CD4-positive, alpha-beta T cell treated with Interferon gamma for 1 hour (primary cell): Measurements from ENCODE around the gene TMOD3.
"Not testable (repeated sequence)": the region's sequence is repeated elsewhere in the genome, so short reads cannot be mapped to it uniquely, and the experiment has no call there.

Experiments used
- DNase-seq: peaks from one replicate; pipeline ENCODE4 v3.0.0-alpha.2; 2020

TMOD3 gene

DNA sequence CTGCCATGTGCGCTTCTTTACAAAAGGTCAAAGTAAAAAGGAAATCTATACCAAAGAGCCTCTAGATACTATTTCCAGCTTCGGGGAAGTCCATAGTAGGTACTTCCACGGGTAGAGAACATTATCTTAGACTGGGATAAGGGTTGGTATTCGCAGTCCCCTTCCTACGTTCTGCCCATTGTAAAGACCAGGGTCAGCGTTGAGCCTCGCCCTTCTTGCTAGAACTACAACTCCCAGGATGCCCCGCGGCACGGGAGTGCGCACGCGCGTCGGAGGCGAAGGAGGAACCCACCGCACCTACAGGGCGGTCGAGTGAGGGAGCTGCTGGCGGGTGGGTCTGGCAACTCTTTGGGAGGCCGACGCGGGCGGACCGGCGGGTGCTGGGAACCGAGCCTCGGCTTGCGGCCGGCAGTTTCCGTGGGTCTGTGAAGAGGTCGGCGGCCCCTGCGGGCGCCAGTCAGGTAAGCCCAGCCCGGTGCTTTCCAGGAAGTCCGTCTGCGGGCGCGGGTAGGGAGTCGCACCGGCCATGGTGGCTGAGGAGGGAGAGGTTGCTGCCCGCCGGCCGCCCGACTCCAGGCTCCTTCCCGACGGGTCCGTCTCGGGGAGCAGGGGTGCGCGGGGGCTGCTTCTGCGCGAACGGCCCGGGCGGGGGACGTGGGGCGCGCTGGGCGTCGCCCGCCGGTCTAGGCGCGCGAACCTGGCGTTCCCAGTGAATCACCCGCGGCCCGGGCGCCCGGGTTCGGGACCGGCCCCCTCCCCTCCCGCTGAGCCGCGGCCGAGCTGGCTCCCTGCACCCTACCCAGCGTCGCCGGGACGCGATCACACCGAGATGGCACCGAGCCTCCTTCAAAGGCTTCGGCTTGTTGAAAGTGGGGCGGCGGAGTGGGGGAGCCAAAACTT, at the start of gene TMOD3:
Gene TMOD3 (plus strand): TSS at position 278 of the 900 bp plus-strand sequence. CDS start 33,232 bp downstream, outside the sequence.
- DNase-seq: peak; percentile 89

DNA sequence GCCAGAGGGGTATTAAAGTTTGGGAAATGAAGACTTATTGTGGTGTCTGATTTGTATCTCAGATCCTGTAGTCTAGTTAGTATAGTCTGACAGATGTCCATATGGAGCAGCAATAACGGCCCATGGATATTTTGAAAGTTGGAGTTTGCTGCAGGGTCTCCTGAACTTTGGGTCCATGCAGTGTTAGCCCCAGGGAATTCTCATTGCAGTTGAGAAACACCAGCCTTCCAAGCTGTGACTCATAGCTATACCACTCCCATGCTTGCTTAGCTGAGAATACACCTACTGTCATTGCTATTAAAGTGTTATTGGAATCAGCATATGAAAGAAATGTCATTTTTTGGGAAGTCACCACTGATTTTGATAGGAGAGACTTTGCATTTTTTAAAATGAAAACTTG, 48.8 kb upstream of the TMOD3 start:
- no peak for DNase-seq

DNA sequence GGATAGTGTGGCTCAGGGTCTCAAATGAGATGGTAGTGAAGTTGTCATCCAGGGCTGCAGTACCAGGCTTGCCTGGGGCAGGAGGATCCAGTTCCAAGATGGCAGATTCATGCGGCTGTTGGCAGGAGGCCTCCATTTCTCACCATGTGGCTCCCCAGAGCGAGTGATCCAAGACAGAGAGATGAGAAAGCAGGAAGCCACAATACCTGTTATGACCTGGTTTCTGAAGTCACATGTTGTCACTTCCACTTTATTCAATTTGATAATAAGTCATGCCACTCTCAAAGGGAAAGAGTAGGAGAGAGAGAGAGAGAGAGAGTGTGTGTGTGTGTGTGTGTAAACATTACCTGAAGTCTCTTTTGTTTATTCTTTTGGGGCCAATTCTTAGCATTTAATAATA, 47.9 kb upstream of the TMOD3 start:
- DNase-seq: no peak

DNA sequence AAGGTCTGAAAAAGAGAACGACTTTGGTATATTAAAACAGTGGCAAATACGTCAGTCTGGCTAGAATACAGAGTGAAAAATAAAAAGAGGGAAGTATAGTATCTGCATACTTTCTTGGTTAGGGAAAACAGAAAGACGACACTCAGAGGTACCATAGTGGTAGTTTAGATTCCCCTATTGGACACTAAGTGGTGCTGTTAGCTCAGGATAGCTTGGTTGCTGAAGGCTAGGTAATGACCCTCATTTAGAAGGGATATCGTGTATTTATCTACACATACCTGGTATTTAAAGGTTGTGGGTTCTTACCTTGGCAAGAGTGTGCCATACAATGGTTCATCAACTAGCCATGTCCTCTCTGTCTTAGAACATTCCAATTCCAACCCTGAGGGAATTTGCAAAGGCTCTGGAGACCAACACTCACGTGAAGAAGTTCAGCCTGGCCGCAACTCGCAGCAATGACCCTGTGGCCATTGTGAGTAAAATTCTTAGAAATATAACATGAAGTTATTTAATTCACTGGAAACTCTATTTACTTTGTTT, 47.0 kb upstream of the TMOD3 start:
- DNase-seq: no peak

DNA sequence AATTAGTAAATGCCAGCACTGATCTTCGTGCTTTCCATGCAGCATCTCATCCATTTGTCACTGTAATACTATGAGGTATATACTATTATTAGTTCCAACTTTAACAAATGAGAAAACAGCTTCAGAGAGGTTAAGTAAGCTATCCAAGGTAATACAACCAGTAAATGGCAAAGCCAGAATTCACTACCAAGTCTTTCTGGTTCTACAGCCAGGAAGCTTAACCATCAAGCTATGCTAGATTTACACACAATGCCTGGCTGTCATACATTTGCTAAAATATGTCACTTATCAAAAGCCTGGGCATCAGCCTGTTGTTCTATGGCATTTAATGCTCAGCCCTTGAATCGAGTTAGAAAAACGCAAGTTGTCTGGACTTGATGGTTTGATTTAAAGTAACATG, 45.5 kb upstream of the TMOD3 start:
- no peak for DNase-seq

DNA sequence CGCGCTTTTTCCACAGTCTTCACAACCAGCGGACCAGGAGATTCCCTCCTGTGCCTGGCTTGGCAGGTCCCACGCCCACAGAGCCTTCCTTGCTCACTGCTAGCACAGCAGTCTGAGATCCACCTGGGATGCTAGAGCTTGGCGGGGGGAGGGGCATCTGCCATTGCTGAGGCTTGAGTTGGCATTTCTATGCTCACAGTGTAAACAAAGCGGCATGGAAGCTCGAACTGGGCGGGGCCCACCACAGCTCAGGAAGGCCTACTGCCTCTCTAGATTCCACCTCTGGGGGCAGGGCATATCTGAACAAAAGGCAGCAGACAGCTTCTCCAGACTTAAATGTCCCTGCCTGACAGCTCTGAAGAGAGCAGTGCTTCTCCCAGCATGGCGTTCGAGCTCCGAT, 42.3 kb upstream of the TMOD3 start:
- DNase-seq: not testable (repeated sequence)

DNA sequence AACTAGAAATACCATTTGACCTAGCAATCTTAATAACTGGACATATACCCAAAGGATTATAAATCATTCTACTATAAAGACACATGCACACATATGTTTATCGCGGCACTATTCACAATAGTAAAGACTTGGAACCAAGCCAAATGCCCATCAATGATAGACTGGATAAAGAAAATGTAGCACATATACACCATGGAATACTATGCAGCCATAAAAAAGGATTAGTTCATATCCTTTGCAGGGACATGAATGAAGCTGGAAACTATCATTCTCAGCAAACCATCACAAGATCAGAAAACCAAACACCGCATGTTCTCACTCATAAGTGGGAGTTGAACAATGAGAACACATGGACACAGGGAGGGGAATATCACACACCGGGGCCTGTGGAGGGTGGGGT, 37.0 kb upstream of the TMOD3 start:
- DNase-seq: not testable (repeated sequence)

DNA sequence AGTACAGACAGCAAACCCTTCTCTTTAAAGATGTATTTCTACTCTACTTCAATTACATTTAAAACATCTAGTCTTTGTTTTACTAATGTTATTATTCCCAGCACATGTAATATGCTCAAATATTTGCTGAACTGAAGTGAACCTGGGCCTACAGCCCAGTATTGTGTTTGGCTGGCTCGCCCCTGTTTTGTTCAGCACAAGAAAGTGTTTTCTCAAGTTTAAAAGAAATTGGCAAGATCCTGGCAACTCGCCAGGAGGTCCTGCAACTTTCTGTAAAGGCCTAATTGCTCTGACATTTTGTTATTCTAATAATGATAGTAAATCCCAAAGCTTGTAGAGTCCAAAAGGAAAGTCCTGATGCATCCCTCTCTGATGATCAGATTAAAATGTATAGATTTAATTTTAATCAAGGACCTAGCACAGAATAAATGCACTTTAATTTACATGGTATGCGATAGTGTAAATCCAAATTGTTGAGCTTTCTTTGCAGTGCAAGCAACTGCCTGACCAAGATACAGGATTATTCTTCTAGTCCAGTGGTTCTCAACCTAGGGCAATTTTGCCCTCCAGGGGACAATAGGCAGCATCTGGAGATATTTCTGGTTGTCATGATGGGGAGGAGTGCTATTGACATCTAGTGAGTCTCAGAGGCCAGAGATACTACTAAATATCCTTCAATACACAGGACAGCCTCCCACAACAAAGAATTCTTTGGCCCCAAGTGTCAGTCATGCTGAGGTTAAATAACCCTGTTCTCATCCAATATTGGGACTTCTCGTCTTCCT, 35.7 kb upstream of the TMOD3 start:
- DNase-seq: no peak

DNA sequence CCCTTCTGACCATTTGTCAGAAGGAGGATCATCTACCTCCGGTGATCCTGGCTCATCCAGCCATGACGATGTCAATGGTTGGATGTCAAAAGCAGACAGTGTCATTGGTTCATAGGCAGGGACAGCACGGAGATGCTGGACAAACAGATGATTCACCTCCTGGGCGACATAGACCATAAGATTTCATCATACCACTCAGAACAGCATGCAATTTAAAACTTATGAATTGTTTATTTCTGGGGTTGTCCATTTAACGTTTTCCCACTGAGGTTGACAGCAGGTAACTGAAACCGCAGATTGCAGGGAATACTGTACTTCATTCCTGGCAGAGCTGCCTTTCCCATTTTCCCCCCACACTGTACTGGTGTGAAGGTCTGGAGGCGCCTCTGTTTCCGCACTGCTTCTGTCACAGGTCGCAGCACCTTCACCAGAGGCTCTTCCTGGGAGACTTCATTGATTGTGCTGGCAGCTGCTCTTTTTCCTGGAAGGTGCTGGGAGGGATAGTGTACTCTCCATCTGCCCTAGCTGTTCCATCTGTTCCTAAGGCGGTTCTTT, 32.5 kb upstream of the TMOD3 start:
- no peak for DNase-seq

DNA sequence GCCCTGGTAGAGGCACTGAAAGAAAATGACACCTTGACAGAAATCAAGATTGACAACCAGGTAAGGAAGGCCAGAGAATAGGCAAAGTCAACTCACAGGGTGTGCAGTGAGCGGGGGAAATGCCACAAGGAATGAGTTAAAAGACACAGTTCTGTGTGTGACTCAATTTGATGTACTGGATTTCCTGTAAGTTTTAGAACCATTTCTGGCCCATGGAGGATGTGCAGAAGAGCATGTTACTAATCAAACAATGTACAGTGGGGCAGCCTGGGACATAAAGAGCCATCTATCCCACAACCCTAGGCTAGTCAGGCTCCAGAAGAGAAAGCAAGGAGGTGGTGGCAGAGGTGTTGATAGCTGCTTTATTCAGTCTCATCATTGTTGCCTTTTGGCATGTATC, 31.2 kb upstream of the TMOD3 start:
- DNase-seq: no peak

DNA sequence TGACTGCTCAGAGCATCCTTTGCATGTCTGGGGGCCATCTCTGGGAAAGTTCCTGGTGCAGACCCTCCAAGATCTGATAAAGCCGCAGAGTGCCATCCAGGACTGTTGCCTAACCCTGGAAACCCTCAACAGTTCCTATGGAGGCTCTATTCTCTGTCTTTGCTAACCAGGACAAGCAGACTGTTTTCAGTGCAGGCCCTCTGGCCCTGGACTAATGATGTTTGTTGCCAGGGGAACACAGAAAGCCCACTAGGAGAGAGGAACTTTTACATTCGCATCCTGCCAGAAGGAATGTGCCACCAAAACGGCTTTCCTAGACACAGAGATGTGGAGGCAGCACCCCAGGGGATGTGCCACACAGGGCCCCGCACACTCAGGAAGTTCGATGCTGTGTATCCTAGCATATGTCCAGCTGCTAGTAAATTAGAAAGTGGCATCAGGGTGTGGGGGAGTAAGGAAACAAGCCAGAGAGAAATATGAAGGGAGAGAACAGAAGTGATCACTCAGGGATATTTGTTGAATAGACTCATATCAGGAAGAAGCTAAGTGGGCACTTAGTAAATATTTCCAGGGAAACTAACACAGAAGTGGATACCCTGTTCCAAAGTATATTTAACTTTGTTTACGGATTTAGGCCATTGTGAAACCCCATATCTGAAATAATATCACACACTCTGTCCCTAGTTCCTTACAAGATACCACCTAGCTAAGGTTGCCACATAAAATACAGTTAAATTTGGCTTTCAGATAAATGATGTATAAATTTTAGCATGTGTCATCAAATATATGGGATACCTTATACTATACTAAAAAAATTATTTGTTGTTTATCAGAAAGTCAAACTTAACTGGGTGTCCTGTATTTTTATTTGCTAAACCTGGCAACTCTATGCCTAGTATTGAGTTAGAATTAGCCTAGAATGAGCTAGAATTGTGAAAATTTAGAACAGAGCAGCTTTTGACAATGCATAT, 29.9 kb upstream of the TMOD3 start:
- no peak for DNase-seq

DNA sequence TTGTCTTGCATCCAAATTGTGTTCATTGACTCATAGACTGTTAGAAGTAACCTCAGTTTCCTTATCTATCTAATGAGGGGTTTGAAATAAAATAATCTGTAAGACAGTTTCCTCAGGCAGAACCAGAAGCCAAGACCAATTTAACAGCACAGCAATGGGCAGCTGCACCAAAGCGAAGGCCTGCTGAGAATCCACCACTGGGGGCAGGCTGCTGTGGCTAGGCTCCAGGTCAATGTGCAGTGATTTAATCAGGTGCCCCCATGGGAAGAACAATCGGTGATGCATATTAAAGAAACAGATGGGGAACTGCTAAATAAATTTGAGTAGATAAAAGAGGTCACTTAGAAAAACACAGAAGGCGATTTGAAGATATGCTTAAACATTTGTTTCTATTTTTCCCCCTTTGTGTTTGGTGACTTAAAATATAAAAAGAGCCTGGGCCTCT, 28.0 kb upstream of the TMOD3 start:
- DNase-seq: peak; percentile 2

DNA sequence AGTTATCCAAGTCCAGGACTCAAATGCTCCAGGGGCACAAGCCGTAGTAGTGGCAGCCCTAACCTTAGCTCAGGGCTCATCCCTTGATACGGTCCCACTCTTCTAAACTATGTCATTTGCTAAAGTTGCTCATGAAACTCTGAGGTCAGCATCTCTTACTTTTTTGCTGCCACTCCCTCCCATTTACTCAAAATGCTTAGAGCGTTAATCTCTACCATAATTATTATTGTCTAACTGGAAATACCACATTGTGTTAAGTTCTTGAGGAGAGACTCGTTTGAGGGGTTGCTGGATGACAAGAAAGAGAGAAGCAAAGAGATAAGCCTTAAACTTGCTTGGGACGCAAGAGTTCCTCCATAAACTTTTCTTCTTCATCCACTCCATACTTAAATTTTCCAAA, 26.9 kb upstream of the TMOD3 start:
- DNase-seq: no peak

DNA sequence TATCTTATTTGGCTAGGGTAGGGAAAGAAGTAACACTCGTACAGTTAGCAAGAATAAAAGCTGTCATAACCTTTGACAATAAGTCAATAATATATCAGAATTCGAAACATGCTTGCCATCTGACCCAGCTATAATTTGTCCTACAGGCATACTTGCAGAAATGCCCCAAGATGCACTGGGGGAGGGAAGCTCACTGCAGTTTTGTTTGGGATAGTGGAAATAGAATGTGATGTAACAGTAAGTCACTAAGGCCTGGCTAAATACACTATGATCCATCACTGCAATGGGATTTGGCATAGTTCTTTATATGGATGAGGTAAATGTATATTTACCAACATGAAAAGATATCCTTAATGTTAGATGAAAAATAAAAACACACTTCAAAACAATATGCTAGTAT, 25.5 kb upstream of the TMOD3 start:
- DNase-seq: no peak

DNA sequence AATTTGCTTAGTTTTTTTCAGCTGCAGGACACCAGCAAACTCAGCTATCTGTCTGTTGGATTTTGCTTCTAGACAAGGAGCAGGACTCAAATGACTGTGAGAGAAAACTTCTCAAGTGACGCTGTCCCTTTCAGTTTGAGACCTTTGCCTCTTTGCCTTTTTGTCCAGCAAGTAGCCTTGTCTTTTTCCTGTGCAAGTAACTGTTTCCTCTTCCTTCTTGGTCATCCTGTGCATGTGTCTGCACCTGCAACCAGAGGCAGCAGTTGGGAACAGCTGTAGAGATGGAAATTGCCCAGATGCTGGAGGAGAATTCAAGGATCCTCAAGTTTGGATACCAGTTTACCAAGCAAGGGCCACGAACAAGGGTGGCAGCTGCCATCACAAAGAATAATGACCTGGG, 23.3 kb upstream of the TMOD3 start:
- DNase-seq: no peak

DNA sequence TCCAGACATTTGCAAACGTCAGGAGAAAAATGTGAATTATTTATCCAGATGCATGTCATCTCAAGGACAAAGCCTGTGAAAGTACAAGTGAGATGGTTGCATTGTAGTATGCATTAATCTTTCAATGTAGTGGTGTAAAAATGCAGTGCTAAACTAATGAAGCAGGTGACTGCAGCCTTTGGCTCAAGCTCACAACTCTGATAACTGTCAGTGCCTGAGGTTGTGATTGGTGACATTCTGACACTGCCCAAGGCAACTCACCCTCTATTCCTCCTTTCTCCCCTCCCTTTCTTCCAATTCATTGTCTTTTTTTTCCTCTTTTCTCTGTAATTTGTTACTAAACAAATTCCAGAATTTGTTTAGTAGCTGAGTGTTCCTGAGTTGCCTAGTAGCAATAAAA, 20.0 kb upstream of the TMOD3 start:
- no peak for DNase-seq

DNA sequence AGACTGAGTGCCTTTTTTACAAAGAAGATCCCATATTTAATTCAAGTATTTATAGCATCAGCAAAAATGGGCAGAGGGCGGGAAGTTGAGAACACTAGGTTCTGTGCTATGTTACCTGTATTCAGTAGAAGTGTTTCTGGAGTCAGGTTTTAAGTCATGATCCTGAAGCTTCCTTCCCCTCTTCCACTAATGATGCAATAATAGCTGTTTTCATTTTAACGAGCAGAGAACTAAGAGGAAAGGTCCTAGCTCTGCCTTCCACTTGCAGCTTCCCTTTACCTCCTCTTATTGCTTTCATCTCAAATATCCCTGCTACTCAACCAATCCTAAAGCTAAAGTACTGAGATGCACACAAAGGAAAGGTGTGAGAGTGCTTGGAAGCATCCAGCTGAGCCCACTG, 16.9 kb upstream of the TMOD3 start:
- no peak for DNase-seq

DNA sequence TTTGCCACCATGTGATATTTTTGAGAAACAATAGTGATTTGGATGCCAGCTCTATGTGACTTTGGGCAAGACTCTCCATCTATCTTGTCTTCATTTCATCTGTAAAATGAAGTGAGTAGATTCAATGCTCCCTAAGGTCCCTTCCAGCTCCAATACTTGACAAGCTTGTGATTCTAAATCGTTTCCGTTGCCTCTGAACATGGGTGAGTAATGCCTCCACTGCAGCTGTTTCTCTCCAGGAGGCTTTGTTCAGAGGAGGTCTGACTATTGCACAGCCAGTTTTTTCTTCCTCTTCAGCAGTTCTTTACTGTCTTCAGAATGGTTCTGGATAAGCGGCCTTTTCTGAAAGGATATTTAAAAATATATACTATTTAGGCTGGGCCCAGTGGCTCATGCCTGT, 14.8 kb upstream of the TMOD3 start:
- DNase-seq: no peak

DNA sequence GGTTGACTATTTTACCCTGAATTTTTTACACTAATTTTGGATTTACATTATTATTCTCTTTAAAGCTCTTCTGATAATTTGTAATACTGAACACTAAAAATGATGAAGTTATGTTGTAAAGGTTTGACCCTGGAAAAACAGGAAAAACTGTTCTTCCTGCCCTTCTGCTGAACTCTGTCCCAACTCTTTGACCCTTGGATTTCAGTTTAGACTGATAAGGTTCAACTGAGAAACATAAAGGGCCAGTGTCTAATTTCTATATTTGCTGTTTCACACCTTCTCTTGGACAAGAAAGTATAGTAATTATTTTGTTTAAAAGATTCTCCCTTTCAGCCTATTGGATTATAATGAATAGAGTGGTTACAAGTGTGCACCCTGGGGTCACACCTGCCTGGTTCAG, 12.8 kb upstream of the TMOD3 start:
- DNase-seq: no peak

DNA sequence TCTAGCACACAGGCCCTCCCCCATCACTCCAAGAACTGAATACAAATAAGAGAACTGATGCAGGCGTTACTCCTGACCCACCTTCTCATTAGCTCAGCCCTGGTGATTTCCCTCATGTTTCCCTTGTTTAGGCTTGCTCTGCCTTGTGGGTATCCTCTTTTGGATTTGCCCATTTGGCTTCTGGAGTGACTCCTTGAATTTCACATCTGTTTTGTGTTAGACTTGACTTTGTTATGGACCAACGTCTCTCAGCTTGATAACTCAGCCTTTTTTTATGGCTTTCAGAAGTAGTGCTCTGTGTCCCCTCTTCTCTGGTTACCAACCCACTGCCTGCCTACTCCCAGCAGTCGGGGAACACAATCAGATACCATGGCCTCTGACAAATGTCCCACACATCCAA, 11.3 kb upstream of the TMOD3 start:
- DNase-seq: no peak

DNA sequence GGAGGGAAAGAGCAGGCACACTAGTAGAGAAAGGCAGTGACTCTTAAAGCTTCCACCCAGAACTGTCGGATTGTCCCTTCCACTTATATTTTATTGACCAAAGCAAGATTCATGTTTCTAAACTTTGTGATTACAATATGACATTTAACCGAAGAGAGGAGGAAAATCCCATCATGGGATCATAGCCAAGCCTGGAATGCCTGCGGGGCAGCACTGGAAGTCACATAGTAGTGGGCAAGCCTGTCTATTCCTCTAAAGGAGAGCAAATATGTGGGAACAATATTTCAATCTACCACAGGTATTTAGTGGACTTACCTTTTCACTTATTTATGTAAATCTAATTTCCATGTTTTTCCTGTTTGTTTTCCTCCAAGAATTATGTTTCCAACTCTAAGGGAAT, 3.8 kb upstream of the TMOD3 start:
- DNase-seq: no peak
